Regular cardiac myocyte (primary cell): Measurements from ENCODE around the gene AVL9. TPM values are rescaled to one million over a fixed set of nuclear protein-coding genes. Genes with fewer than 3 reads are reported as not detected.

ENCODE experiments used
- total RNA-seq: library from RNA; depleted of rRNA; stranded (reverse); fragments of >200 nt; gene quantifications from 2 replicates; pipeline ENCODE4 v1.2.3, GENCODE V29; 2014

The AVL9 gene
- total RNA-seq, result 38.9 and 58.6 TPM in 2 replicates

DNA sequence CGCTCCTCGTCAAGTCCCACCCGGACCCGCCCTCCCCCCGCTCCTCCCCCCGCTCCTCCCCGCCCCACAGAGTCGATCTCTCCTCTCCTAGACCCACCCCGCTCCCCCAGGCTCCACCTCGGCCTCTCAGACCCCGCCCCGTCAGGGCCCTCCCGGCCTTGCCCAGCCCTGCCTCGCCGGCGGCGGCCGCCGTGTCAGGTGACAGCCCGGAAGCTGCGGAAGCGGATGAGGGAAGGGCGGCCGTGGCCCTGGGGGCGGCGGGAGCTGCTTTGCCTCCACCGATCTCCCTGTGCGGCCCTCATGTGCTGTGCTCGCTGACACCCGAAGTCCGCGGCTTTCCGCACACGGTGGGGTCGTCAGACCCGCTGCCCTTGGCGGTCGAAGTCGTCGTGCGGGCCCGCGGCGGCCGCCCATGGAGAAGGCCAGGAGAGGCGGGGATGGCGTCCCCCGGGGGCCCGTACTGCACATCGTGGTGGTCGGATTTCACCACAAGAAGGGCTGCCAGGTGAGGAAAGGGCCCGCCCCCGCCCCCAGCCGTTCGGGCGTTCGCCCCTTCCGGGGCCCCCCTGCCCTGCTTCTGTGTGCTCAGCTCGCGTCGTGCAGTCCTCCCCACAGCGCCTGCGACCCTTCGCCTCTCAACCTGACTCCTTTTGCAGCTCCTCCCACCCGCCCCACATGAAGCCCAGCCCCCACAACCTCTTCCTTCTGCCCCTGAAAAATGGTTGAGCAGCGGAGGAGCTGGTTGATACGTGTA lies at the start of gene AVL9:
Gene AVL9 (plus strand): TSS at position 192 of the 754 bp plus-strand sequence. CDS start 221 bp downstream, at position 413.

GRCh38 chr7:32490127-32490796 lies 5.0 kb upstream of the AVL9 start, which contains the start of gene LSM5:
LSM5 (minus strand) TSS chr7:32490380; CDS start chr7:32490365, 15 bp downstream.

Other genes with a start within 250 kb of the AVL9 start
- 20.6 and 31.2 TPM in 2 replicates for gene LSM5, start 5.1 kb upstream of the AVL9 start, total RNA-seq